ENCODE measurements around the gene OSTF1.

The OSTF1 gene

DNA sequence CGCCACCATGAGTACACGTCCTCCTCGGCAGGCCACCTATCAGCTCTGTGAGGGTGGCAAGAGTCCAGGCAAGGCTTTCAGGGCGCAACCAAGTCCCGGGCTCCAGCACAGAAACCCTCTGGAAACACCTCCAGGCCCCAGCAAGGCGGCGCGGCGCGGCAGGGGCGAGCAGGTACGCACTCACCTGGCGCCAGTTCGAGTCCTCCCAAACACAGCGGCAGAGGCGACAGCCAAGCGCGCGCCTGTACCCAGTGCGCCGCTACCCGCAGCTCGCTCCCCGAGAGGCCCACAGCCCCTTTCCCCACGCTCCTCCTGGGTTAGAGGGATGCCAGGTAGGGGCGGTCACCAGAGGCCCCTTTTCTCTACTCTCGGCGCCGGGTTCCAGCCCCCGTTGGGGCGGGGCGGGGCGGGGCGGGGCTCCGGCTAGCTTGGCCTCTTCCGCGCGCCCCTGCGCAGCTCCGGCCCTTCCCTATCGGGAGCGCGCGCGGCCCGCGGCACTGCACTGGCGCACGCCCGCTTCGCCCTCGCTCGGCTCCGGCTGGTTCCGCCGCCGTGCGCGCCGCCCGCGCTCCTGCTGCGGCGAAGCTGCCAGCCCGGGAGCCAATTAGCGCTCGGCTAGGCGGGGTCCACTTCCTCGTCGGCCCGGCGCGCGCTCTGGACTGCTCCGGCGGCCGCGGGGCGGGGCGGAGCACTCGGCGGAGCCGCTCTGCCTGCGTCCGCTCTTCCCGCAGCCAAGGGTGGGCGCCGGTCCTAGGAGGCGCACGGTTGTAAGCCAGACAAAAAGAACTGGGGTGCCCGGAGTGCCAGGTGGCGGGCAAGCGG is at the start of gene OSTF1, which contains the start of gene NMRK1:
Gene OSTF1 (plus strand): TSS at position 691 of the 822 bp plus-strand sequence. CDS start 179 bp downstream, outside the sequence.
Gene NMRK1 (minus strand): TSS at position 332 of the 822 bp plus-strand sequence. CDS start 5,040 bp downstream, outside the sequence.
- peak; percentile 97 for DNase-seq

DNA sequence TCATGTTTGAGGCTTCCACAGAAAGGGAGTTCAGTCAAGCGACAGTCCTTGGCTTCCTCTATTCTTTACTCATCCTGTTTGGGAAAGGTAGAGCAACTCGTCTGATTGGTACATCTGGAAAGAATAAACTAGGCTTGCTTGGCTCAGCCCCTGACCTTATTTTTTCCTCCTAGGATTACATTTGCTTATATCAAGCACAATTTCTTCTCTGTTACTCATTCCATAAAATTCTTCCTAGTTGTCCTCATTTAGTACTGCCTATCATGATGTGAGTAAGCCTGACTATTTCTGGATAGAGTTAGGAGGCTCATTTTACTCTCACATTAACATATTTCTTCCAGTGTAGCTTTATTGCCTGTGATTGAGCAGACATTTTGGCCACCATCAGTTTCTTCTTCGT is 49.3 kb upstream of the OSTF1 start:
- DNase-seq = no peak

DNA sequence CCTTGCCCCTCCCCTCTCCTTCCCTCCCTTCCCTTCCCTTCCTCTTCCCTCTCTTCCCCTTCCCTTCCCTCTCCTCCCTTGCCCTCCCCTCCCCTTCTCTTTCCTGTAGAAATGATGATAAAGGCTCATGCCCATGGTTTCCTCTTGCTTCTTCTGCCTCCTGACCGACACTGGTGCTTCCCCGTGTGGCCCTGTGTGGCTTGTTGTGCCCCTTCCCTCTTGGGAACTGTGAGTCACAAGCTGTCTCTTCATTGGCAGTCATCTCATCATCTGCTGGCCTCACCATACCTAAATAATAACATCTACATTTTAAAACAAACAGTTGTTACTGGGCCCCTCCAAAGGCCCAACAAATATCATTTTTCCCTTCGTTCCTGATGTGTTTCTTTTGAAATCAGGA is 48.5 kb upstream of the OSTF1 start:
- no peak for DNase-seq

DNA sequence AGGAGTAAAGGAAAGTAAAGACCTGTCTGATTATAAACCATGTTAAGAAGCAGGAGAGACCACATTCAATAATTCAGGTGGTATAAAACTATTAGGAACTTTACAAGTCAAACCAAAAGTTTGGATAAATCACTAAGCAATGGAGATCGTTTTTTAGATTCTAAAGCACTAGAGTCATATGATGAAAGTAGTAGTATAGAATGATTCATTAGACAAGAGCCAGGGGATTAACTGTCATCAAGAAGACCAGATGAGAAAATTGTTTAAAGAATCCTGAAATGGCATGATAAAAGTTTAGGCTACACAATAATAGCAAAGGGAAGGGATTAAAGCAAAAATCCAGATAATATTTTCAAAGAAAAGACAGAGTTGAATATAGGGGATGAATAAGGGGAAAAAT is 47.3 kb upstream of the OSTF1 start:
- no peak for DNase-seq

DNA sequence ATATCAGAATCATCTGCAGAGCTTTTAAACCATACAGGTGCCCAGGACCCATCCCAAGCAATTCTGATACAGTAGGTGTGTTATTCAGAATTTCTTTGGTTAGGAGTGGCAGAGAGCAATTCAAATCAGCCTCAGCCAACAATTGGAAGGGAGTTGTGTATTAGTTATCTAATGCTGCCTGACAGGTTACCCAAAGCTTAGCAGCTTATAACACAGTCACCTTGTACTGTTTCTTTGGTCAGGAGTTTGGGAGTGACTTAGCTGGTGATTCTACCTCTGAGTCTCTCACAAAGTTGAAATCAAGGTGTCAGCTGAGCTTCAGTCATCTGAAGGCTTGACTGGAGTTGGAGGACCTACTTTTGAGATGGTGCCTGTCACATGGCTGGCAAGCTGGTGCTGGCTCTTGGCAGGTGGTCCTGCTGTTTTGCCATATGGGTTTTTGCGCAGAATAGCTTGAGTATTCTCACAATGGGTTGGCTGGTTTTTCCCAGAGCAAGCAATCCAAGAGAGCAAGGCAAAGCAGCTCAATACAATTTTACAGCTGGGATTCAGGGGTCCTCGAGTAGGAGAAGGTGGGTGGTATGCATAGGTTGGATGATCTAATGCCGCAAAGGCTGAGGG is 41.5 kb upstream of the OSTF1 start:
- no peak for DNase-seq

GRCh38 chr9:75047506-75047905 is 40.8 kb upstream of the OSTF1 start:
- DNase-seq = no peak

- no peak for DNase-seq
These were observed 37.0 kb upstream of the OSTF1 start for GRCh38 chr9:75051285-75051684.

- DNase-seq = no peak
These were observed 34.4 kb upstream of the OSTF1 start for GRCh38 chr9:75053869-75054268.

DNA sequence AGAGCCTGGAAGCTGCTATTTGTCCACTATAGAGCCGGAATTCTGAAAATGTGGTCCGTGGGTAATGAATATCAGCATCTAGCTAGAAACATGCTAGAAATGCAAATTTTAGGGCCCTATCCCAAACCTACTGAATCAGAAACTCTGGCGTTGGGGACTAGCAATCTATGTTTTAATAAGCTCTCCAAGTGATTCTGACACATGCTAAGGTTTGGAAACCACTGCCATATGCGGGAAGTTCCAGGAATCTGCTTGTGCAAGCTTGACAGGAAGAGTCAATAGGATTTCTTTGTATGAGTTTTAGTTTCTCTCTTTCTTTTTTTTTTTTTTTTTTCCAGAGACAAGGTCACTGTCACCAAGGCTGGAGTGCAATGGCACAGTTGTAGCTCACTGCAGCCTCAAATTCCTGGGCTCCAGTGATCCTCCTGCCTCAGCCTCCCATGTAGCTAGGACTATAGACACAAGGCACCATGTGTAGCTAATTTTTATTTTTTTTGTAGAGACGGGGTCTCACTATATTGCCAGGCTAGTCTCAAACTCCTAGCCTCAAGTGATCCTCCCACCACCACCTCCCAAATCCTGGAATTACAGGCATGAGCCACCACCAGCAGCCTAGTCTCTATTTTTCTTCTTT is 33.8 kb upstream of the OSTF1 start:
- DNase-seq = no peak

DNA sequence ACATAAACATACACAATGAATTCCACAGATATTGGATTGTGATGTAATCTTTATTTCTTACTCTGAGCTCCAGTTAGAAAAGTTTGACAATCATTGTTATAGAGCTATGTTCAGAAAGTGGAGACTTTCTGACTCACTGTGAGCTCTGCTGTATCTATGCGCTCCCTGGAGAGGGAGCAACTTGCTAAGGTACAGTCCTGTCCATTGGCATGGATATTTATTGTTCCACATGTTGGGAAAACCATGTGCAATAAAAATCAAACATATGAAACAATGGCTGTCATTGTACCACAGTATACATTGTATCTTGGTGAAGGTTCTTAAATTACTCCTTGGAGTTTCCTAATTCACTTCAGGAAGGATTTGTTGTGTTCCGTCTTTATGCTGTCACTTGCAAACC is 27.1 kb upstream of the OSTF1 start:
- no peak for DNase-seq

- DNase-seq = no peak
These were observed 24.6 kb upstream of the OSTF1 start for GRCh38 chr9:75063556-75064305.

DNA sequence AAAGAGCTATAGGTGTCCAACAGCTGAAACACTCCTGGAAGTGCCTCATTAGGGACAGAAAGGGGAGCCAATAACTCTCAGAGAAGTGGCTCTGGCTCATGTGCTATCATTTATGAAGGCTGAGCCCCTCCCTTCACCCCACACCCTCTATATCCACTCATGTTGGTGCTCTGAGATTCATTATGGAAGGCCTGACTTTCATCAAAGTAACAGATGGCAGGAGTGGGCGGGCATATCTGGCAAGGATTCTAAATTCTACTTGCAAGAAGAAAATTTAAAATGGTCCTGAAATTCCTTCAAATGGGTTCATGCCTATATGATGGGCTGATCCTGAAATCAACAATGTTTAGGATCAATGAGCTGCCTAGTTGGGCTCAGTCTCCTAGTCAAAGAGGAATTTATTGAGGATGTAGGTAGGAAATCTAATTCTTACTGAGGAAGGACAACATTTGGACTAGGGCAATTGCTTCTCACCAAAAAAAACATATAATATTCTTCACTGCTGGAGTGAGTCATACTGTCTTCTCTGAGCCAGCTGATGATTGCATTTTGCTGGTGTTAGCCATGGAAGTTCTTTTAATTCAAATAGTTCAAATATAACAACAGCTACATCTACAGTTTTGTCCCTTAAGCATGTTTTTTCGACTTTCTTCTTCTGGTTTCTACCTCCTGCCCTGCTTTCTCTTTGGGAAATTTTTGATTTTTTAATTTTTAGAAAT is 23.8 kb upstream of the OSTF1 start:
- no peak for DNase-seq

GRCh38 chr9:75065510-75065909 is 22.8 kb upstream of the OSTF1 start:
- no peak for DNase-seq

GRCh38 chr9:75067894-75068293 is 20.4 kb upstream of the OSTF1 start:
- no peak for DNase-seq

- no peak for DNase-seq
These were observed 19.1 kb upstream of the OSTF1 start for GRCh38 chr9:75069171-75069570.

- DNase-seq = peak; percentile 43
These were observed 16.7 kb upstream of the OSTF1 start for GRCh38 chr9:75071530-75072122.

GRCh38 chr9:75072895-75073294 is 15.4 kb upstream of the OSTF1 start:
- DNase-seq = no peak

GRCh38 chr9:75081632-75082031 is 6.7 kb upstream of the OSTF1 start:
- no peak for DNase-seq

DNA sequence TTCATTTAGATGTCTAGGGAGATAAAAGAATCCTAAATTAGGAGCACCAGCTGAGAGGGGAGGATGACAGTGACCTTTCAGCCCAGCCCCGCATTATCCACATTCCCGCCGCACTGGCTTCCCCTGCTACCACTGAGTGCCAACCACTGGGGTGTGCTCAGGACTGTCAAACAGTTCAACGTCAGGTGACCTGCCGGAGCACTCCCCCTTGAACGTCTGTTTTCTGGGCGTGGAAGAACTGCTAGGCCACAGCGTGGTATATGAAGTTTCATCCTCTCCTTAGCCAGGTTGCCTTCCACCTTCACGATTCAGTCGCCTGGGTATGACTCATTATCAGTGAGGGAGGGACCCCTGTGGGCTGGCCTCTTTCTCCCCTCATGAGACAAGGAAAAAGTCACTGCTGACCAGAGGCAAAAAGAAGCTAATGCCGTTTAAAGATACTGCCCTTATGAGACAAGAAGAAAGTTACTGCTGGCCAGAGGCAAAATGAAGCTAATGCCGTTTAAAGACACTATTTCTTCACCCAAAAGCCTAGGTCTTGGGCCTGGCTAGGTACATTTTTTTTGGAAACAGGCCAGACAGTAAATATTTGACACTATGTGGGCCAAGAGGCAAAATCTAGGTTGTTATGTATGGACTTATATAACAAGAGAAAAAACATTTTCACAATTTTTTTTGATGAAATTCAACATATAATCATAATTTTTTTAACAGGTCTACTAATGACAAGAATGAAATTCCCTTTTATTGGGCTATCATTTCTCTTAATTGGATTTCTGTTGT is 4.9 kb upstream of the OSTF1 start:
- peak; percentile 29 for DNase-seq

DNA sequence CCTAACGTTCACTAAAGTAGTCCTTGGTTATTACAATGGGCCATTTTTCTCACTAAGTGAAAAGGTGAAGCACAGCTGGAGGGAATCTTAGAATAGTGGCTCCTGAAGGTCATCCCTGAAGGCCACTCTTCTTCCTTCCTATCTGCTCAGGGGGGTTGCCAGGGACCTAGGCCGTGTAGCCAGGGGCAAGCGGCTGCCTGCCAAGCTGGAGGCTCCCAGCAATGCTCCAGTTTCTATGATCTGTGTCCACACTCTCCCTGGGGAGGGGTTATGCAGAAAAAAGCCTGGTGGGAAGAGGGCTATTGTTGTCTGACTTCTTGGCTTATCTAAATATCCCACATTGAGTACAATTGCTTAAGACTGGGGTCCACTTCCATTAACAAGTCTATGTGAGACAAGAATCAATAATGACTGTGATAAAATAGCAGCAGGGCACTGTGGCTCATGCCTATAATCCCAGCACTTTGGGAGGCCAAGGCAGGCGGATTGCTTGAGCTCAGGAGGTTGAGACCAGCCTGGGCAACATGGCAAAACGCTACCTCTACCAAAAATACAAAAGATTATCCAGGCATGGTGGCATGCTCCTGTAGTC is 4.1 kb upstream of the OSTF1 start:
- DNase-seq = no peak

DNA sequence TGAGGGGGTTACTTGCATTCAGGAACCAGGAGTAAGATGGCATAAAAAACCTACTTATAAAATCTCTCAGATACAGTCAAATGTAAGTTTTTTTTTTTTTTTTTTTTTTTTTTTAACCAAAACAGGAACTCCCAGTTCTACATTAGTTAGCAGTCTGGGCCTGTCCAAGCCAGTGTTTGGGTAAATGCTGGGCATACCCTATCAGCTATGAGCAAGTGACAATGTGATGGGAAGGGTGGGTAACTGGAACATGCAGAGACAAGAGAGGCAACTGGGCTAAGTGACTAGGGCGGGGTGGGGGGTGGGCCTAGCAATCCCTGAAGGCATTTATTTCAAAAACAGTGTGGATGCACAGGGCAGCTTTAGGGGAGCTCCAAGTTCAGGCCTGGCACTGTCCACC is 2.7 kb upstream of the OSTF1 start:
- DNase-seq = no peak
